H1 (cell line): Measurements from ENCODE around the gene NOG.

Source experiments
- ATF3 ChIP-seq: IDR thresholded peaks from 2 replicates; pipeline ENCODE4 v1.6.1; 2011; ENCODE audit warnings: low read depth, mild to moderate bottlenecking, low read length; ENCODE audit not compliant: insufficient read depth
- CEBPB ChIP-seq: IDR thresholded peaks from 2 replicates; pipeline ENCODE4 v1.6.1; 2012; ENCODE audit warnings: low read depth, low read length
- CTCF ChIP-seq, 3 experiments: IDR thresholded peaks; 1 replicate in 2 of 3; 2 replicates in 1 of 3; pipeline versions ENCODE4 v1.5.1 to v1.6.1; 2011; ENCODE audit warnings: low read length in 3 of 3, mild to moderate bottlenecking in 3 of 3, inconsistent platforms in 2 of 3, low read depth in 1 of 3, moderate library complexity in 1 of 3; ENCODE audit not compliant: insufficient read depth in 1 of 3; ENCODE audit errors: control extremely low read depth in 1 of 3
- EZH2 ChIP-seq: fragments of 200-600 bp; sonication (generic); IDR thresholded peaks from 2 replicates; pipeline ENCODE4 v1.7.1; 2012; ENCODE audit warnings: low read depth, mild to moderate bottlenecking, moderate library complexity, low read length, inconsistent platforms; ENCODE audit not compliant: severe bottlenecking
- NRF1 ChIP-seq: IDR thresholded peaks from 2 replicates; pipeline ENCODE4 v1.6.1; 2011; ENCODE audit warnings: mild to moderate bottlenecking, low read depth, low read length, improper control_type of control experiment
- POLR2AphosphoS5 ChIP-seq: IDR thresholded peaks from 2 replicates; pipeline ENCODE4 v1.6.1; 2011; ENCODE audit warnings: low read depth, low read length
- RAD21 ChIP-seq, 2 experiments: IDR thresholded peaks in 1 of 2; conservative IDR thresholded peaks in 1 of 2; 2 replicates each; pipeline ENCODE4 v1.6.1; 2011; ENCODE audit warnings: low read depth in 2 of 2, low read length in 2 of 2, improper control_type of control experiment in 1 of 2, inconsistent platforms in 1 of 2, mild to moderate bottlenecking in 1 of 2, moderate library complexity in 1 of 2
- RXRA ChIP-seq: IDR thresholded peaks from 2 replicates; pipeline ENCODE4 v1.6.1; 2011; ENCODE audit warnings: low read depth, mild to moderate bottlenecking, low read length, moderate library complexity; ENCODE audit not compliant: insufficient read depth
- SIN3A ChIP-seq, 2 experiments: IDR thresholded peaks in 1 of 2; conservative IDR thresholded peaks in 1 of 2; 2 replicates each; pipeline ENCODE4 v1.6.1; 2011 to 2012; ENCODE audit warnings: low read length in 2 of 2, improper control_type of control experiment in 1 of 2, low read depth in 1 of 2, mild to moderate bottlenecking in 1 of 2
- SIRT6 ChIP-seq: IDR thresholded peaks from one replicate; pipeline ENCODE4 v1.7.1; 2012; ENCODE audit warnings: low read length, inconsistent platforms
- SRF ChIP-seq: IDR thresholded peaks from 2 replicates; pipeline ENCODE4 v1.6.1; 2011; ENCODE audit warnings: mild to moderate bottlenecking, low read depth, low read length, moderate library complexity
- TAF1 ChIP-seq: IDR thresholded peaks from 2 replicates; pipeline ENCODE4 v1.6.1; 2011; ENCODE audit warnings: mild to moderate bottlenecking, low read depth, low read length

GRCh38 chr17:56639517-56639916, 46.0 kb downstream of the NOG start:
- TF ChIP-seq EZH2 (no peak), SRF (no peak), CTCF (IDR thresholded peaks at IDR 0.05; ENCODE audit: control extremely low read depth in 1 of 3, insufficient read depth in 1 of 3, low read depth in 1 of 3, low read length in 3 of 3) (no peak), RAD21 (IDR thresholded peaks at IDR 0.05 in 1 of 2, conservative IDR thresholded peaks at IDR 0.05 in 1 of 2; ENCODE audit: low read depth in 2 of 2, low read length in 2 of 2) (no peak), NRF1 (no peak), ATF3 (no peak), POLR2AphosphoS5 (no peak), RXRA (no peak), TAF1 (no peak), CEBPB (no peak), SIN3A (conservative IDR thresholded peaks at IDR 0.05 in 1 of 2, IDR thresholded peaks at IDR 0.05 in 1 of 2; ENCODE audit: low read depth in 1 of 2, low read length in 2 of 2) (no peak), SIRT6 (no peak)
